GM06990 (cell line): ENCODE results near the gene MANBA.

ENCODE experiments used
- DNase-seq: peaks from one replicate; pipeline ENCODE4 v3.0.0-alpha.2; 2011; ENCODE audit not compliant: insufficient read length; ENCODE audit errors: extremely low read depth
- H3K27me3 ChIP-seq: replicated peaks from 2 replicates; pipeline ENCODE4 v1.6.0; 2011; ENCODE audit warnings: low read length; ENCODE audit not compliant: control insufficient read depth, insufficient read depth
- H3K36me3 ChIP-seq: 2 replicates; pipeline ENCODE4 v1.5.1; 2011; ENCODE audit warnings: low read length; ENCODE audit not compliant: control insufficient read depth, insufficient read depth
- H3K4me3 ChIP-seq: replicated peaks from 2 replicates; pipeline ENCODE4 v1.5.1; 2011; ENCODE audit warnings: low read depth, mild to moderate bottlenecking, control low read depth, low read length
- CTCF ChIP-seq: IDR thresholded peaks from 2 replicates; pipeline ENCODE4 v1.5.1; 2011; ENCODE audit warnings: low read length, control low read depth, mild to moderate bottlenecking, inconsistent platforms; ENCODE audit not compliant: insufficient read depth, poor library complexity, severe bottlenecking

Gene MANBA

GRCh38 chr4:102600689-102601088 lies 160.1 kb downstream of the MANBA start:
- peaks cover 20% of the 10 kb centered on the region for H3K36me3 ChIP-seq
- TF ChIP-seq CTCF, result no peak
- H3K4me3 ChIP-seq, result no peak overlapping the region
- no peak for DNase-seq
- no peaks in the 10 kb centered on the region for H3K27me3 ChIP-seq

DNA sequence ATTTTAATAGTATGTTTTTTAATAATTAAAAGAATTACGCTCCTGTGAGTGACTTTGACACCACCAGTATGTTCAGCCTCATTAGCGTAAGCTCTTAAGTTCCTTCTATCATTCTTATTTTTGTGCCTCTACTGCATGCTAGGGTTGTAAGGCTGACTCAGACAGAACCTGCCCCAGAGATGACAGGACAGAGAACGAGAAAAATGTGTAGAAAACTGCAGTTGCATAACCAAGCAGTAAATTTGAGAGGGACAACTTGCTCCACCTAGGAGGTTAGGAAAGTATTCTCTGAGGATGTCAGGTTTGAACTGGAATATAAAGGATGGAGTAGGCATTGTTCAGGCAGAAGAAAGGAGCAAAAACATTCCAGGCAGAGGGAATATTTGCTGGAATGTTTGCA lies 160.9 kb downstream of the MANBA start:
- Histone ChIP-seq H3K36me3 (peaks cover 20% of the 10 kb centered on the region), H3K27me3 (no peaks in the 10 kb centered on the region), H3K4me3 (no peak overlapping the region)
- no peak for TF ChIP-seq CTCF
- no peak for DNase-seq

DNA sequence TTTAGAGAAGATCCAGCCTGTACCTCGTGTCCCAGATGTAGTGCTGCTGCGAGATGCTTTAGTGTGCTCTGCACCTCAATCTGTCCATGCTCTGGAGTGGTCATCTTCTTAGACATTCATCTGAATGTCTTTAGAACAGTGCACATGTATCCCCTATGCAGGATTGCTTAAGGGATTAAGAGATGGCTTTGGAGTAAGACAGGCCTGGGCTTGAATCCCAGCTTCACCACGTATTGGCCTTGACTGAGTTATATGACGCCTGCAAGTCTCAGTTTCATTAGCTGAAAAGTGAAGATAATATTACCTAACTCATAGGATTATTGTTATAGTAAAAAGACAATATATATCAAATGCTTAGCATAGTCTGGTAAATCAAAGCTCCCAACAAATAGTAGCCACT lies 161.3 kb downstream of the MANBA start:
- TF ChIP-seq CTCF, result no peak
- Histone ChIP-seq H3K4me3 (no peak overlapping the region), H3K36me3 (peaks cover 22% of the 10 kb centered on the region), H3K27me3 (no peaks in the 10 kb centered on the region)
- DNase-seq, result no peak

GRCh38 chr4:102598762-102599374 lies 161.9 kb downstream of the MANBA start:
- no peak for DNase-seq
- peaks cover 20% of the 10 kb centered on the region for H3K36me3 ChIP-seq
- H3K27me3 ChIP-seq, result no peaks in the 10 kb centered on the region
- no peak for TF ChIP-seq CTCF
- H3K4me3 ChIP-seq, result no peak overlapping the region

DNA sequence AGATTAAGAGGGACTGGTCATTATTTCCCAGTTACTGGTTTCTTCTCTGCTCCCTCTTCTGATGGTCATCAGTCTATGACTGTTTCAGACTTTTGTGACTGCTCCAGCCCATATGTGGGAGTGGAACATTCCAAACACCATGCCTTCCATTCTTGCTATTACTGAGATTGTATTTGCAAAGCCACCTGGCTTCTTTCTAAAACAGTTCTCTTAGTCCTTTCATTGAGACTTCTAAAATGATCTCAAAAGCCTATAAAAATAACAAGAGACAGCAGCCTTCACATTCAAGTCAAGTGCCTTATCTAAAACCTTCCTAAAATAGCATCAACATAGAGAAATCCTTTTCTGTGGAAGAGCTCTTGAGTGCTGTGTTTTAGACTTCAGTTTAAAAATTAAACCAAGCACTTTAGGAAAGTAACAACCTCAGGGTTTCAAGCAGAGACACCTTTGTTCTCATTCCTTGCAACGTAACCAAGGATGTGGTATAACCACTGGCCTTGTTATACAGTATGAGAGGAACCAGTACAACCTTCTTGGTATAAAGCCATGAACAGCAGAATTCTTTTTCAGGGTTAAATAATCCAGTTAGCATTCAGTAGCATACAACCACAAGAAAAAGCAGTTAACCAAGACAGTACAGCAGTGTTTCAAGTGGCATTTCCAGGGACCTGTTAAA lies 162.5 kb downstream of the MANBA start:
- peak; percentile 20 for DNase-seq
- H3K36me3 ChIP-seq, result peaks cover 20% of the 10 kb centered on the region
- H3K27me3 ChIP-seq, result no peaks in the 10 kb centered on the region
- no peak overlapping the region for H3K4me3 ChIP-seq
- no peak for TF ChIP-seq CTCF
